HG03108 (cell line): ENCODE results near the gene SALL1.

Experiments used
- ATAC-seq: cut with Tn5 transposase; IDR thresholded peaks from one replicate; pipeline ENCODE4 v1.9.1; 2021; ENCODE audit warnings: moderate library complexity; ENCODE audit not compliant: unreplicated experiment

Gene SALL1

DNA sequence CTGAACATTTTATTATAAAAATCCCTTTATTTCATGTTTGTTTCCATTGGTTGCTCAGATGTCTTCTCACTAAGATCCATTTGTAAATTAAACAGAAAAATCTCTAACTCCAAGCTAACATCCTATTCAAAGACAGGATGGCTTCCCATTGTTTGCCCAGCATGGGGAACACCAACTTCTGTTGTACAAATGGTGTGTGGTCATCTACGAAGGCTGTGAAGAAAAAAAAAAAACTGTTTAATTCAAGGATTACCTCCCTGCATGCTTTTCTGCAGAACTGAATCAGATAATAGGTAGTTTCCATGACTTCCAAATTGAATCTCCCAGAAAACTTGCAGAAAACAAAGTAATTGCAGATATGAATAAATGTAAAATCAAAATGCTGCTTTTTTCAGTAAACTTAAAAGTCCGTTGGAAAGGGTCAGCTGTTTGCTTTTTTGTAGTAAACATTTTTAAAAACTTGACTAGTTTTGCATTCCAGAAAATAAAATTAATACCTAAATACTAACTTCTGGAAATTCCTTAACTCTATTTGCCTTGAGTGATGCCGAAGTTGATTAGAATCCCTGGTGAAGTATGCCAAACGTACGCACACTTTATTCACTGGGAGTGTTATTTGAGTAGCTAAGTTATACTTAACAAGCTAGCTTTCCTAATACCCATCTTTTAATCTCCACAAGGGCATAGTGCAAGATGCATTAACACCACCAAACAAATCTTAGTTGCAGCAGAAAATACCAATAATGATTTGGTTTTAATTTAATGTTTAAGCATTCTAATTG is 7.7 kb downstream of the SALL1 start:
- ATAC-seq = no peak

DNA sequence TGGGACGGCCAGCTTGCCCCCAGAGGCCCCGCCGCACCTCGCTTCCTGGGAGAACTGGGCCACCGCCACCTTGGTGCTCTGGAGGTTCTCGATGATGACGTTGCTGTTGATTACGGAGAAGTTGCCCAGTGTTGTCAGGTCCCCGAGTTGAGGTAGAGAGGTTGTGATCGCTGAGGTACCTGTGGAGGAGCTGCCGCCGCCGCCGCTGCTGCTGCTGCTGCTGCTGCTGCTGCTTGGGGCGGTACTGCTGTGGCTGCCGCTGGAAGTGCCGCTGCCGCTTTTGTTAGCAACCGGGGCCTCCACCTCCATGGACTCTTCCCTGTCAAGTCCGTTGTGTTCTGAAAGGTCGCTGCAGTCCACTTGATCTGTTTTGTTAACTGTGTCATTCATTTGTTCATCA is 9.5 kb downstream of the SALL1 start:
- ATAC-seq = no peak

GRCh38 chr16:51141106-51141505 is 10.0 kb downstream of the SALL1 start:
- ATAC-seq = no peak

GRCh38 chr16:51140112-51140511 is 11.0 kb downstream of the SALL1 start:
- ATAC-seq = no peak

GRCh38 chr16:51139568-51139967 is 11.5 kb downstream of the SALL1 start:
- ATAC-seq = no peak

DNA sequence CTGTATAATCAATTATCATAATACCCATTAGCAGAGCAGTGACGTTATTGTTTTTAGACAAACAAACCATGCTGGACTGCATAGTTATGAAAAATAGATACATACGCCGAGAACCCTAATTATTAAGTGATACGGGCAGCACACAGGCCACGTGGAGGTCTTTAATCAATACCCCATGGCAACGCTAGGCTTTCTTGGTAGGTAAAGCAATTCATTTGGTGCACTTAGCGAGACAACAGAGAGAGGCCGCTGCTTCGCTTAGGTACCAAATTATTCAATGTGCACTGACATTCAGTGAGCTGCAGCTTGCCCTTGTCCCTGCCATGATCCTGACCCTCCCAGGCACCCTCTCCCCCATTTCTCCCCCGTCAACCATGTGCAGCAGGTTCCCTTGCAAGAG is 12.9 kb downstream of the SALL1 start:
- no peak for ATAC-seq

DNA sequence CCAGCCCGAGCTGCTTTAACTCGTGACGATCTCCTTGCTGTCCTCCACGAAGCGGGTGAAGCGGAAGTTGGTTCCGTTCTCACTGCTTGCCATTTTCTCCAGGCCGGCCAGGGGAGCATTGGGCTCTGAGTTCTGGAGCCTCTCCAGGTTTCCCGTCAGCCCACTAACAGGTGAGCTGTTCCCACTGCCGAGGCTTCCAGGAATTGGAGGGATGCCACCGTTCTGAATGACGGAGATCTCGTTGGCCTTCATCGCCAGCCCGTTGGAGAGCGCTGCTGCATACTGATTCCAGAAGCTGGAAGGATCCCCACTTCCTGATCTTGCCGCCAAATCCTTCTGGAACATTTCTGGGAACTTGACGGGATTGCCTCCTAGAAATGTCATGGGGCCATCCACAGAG is 14.0 kb downstream of the SALL1 start:
- no peak for ATAC-seq

DNA sequence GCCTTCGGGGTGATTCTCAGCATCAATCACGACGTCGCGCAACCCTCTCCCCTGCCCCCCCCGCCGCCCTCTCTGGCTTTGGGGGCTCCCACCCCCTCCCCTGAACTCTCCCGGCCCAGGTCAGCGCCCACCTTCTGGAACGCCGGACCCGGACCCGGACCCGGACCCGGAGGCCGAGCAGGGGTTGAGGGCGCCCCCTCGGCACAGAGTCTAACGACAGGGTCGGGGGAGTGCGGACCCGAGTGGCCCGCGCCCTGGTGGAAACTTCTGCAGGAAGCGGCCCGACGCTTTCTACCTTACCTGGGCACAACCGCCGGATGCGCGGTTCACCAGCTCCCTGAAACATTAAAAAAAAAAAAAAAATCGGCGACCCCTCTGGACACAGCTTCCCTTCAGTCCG is 16.2 kb downstream of the SALL1 start:
- ATAC-seq = no peak

DNA sequence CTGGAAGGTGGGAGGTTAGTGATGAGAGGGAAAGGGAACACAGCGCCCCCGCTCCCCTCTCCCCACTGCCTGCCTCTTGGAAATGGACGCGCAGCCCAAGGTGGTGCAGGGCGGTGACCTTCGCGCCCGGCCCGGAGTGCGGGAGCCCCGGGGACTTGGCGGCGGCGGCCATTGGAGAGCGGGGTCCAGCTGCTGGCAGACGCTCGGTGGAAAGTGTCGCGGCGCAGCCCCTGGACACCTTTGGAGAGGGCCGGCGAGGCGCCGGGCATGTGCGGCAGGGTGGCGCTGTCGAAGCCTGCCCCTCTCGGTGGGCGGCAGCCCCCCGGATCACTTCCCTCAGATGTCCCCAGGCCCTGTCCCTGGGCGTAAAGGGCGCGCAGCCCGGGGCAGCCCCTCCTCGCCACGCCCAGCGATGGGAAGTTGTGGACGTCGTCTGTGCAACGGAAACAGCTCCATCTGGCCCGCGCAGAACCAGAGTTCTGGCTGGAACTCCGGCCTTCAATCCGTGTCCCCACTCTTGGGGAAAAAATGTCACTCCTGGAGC is 16.7 kb downstream of the SALL1 start:
- ATAC-seq = no peak

DNA sequence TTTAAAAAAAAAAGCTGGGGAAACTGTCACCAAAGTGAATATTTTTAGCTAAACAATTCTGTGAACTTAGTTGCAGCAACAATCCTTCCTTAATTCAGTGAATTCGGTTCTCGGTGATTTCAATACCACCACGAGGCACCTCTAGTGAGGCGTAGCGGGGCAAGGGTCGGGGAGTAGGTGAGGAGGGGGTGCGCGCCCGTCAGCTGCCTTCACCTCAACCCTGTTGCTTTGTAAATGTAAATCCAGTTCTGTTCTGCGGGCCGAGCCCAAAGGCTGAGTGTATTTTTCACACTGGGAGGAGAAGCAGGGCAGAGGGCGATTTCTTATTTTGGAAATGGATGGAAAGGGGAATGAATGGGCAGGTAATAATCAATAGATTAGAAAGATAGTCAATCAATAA is 17.4 kb downstream of the SALL1 start:
- no peak for ATAC-seq

DNA sequence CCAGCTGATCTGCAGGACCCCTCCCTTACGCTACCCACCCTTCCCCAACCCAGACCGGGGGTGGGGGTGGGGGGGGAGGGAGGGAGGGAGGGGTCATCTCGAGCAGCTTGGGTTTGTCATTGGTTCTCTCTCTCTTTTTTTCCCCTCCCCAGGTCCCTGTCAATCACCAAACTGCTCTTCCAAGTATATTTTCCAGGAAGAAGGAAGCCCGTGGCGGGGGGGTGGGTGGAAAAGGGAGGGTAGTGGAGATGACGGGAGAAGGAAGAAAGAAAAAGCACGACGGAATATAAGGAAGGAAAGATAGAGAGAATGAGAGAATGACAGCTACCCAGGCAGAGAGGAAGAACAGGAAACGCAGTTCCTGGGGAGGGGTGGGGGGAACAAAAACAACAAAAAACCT is 17.9 kb downstream of the SALL1 start:
- ATAC-seq = no peak

GRCh38 chr16:51132490-51133115 is 18.5 kb downstream of the SALL1 start:
- ATAC-seq = no peak

DNA sequence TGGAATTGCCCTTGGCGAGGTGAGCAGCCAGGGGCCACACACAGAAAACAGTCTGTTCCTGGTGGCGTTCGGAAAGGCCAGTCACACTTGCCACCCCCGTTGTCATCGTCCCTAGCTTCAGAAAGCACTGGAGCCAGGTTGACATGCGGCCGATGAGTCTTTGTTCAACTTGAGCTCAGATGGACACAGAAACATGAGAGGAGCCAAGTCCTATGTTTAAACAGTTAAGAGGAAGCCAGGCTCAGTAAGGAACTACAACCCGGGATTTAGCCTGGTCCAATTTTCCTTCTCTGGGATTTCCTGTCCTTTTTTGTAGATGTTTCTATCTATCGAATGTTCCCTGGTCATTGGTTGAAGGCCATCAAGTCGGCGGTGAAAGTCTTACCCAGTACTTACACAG is 19.5 kb downstream of the SALL1 start:
- no peak for ATAC-seq

GRCh38 chr16:51129105-51129504 is 22.0 kb downstream of the SALL1 start:
- ATAC-seq = no peak

DNA sequence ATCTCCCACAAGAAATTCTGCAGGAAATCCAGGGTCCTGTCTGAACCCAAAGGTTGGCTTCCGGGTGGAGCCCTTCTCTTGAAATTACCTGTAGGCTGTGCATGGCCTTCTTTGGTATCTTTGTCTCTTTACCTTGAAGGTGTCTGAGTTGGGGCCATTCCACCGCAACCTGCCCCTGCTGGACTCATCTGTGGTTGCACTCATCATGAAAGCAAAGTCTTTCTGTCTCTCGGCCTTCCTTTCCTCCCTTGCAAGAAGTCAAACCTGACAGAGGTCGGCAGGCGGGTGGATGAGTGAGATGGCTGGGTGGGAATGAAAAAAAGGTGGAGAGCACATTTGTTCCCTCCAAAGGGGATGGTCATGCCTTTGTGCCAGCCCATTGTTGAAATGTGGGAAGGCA is 25.1 kb downstream of the SALL1 start:
- ATAC-seq = no peak

- no peak for ATAC-seq
Measured at GRCh38 chr16:51124896-51125295, 26.2 kb downstream of the SALL1 start.

- no peak for ATAC-seq
Measured at GRCh38 chr16:51121850-51122249, 29.2 kb downstream of the SALL1 start.

GRCh38 chr16:51120730-51121347 is 30.2 kb downstream of the SALL1 start:
- no peak for ATAC-seq

DNA sequence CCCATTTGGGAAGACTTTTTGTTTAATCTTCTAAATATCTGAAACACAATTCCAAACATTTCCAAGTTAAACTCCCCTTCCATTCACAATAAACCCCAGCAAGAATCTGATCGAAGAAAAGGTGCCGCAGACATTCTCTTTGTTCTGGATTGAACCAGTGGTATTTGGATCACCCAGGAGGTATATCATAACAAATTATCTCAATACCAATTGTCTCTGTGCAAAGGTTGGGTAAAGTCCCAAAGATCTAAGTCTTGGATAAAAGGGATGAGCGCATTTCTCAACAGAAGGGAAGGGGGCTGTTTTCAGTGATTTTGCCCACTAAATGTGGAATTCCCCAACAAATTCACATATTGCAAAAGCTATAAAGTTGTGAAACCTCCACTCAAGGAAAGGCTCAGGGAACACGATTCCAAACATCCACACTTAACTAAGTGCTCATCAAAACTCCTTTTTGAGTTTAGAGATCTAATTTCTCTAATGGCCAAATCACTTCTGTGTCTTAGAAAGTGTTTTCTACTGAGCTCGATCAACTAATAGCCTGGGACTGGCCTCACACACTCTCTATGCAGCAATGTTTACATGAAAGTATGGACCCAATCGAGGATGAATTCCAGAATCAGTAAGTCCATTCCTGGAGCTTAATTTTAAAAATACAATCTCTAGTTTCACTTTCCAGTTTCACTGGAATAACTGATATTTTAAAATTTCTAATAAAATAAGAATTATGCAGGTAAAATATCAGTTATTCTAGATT is 30.9 kb downstream of the SALL1 start:
- ATAC-seq = no peak

DNA sequence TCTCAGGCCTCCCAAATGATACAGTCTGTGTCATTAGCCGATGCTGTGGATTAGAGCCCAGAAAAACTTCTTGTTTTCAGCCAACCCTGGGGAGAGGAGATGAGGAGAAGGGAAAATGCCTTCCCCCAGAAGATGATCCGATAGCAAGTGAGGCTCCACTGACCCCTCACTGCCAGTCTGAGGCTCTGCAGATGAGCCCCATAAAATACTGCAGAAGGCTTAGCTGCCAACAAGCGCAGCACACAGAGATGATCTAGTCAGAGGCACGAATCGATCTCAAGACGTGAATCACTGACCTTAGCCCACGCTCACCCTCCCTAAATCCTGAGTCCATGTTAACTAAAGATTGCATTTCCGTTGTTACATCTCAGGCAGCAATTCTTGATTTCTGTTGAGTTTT is 31.5 kb downstream of the SALL1 start:
- ATAC-seq = no peak

- no peak for ATAC-seq
Measured at GRCh38 chr16:51116353-51116752, 34.7 kb downstream of the SALL1 start.
